ENCODE data around the gene RBMS1.

Gene RBMS1

DNA sequence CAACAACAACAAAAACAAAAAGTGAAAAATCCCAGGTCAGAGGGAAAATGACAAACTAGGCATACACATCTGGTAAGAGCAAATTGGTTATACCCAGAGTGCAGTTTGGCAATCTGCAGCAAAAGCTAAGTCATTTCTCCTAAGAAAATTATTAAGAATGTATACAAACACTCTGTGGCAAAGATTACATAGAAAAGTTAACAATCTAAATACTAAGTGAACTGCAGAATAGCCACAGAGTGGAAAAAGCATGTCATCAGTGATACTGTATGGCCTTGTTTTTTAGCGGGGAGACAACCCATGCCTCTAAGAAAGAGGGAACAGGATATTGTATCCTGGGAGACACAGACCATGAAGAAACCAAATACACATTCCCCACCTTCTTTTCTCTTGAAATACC, 157.5 kb downstream of the RBMS1 start:
- FAIRE-seq (no peak), DNase-seq (ENCODE audit: low spot score) (no peak)

DNA sequence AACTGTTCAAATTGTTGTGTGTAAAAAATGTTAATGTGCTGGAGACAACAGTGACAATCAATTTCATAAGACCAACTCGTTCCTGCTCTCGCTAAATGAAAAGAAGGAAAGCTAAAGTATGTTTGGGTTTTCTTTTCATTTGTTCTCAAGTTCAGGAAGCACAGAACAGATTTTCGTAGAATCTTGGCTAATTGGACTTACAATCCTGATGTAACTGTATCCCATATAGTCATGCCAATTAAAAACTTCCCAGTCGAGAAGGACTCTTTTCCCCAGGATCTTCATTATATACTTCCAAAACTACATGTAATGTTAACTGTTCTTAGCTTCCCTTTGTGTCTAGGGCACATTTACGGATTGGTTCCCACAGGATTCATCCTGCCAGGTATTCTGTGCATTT, 158.2 kb downstream of the RBMS1 start:
- FAIRE-seq: no peak
- no peak for DNase-seq (ENCODE audit: low spot score)

- DNase-seq (ENCODE audit: low spot score) (no peak), FAIRE-seq (no peak)
Measured at GRCh38 chr2:160334028-160334741, 159.4 kb downstream of the RBMS1 start.

- FAIRE-seq (no peak), DNase-seq (ENCODE audit: low spot score) (no peak)
Measured at GRCh38 chr2:160333324-160334027, 160.1 kb downstream of the RBMS1 start.

GRCh38 chr2:160332318-160332717, 161.3 kb downstream of the RBMS1 start:
- FAIRE-seq: no peak

GRCh38 chr2:160331258-160332025, 162.2 kb downstream of the RBMS1 start:
- DNase-seq (ENCODE audit: low spot score): no peak
- no peak for FAIRE-seq

More at GRCh38 chr2:160332318-160332717, 161.3 kb downstream of the RBMS1 start:
- no peak for DNase-seq (ENCODE audit: low spot score)

DNA sequence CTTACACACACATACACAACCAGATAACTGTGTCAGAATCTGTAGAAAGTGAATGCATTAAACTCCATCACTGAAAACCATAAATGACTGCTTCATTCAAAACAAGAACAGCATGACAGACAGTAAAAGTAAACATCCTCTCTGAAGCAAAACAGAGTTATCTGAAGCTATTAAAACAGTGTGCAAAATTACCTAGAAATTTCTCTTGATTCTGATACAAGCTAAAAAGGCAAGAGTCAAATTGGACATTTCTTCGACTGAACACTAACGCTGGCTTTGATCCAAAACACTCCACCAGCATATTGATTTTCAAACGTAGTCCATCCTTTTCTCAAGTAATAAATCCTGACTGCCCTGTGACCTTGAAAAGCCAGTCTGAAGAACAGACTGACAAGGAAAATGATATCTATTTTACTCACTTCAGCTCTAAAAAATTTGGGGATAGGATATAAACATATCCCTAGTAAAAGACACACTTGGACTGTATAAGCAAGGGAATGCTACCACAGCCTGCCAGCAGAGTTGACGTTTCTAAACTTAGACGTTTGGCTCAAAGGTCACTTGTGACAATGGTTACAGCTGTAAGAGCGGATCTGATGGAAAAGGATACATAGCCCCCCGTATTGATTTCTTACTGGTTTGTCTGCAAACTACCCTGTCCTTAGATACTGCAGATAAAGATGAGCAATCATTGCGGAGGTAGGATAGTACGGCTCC, 164.6 kb downstream of the RBMS1 start:
- no peak for FAIRE-seq

GRCh38 chr2:160326786-160327185, 166.8 kb downstream of the RBMS1 start:
- DNase-seq (ENCODE audit: low spot score) (no peak), FAIRE-seq (no peak)

More for the DNA sequence above, 164.6 kb downstream of the RBMS1 start:
- DNase-seq (ENCODE audit: low spot score): no peak

- FAIRE-seq (no peak), DNase-seq (ENCODE audit: low spot score) (no peak)
Measured at GRCh38 chr2:160325418-160325817, 168.2 kb downstream of the RBMS1 start.

DNA sequence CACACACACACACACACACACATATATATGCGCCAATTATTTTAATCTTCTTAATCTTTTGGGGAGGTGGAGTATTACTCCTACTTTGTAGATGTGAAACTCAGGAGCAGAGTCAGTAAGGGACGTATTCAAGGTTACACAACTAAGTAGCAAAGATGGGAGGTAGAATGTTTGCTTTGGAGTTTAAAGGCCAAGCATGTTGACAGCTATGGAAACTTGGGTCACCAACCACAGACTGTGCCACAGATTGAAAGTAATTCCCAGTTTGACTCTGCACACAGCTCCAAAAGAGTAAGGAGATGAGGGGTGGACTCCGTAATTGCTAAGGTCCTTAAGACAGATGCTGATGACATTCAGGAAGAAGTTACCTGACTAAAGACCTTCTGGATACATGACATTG, 168.7 kb downstream of the RBMS1 start:
- DNase-seq (ENCODE audit: low spot score): no peak
- no peak for FAIRE-seq

DNA sequence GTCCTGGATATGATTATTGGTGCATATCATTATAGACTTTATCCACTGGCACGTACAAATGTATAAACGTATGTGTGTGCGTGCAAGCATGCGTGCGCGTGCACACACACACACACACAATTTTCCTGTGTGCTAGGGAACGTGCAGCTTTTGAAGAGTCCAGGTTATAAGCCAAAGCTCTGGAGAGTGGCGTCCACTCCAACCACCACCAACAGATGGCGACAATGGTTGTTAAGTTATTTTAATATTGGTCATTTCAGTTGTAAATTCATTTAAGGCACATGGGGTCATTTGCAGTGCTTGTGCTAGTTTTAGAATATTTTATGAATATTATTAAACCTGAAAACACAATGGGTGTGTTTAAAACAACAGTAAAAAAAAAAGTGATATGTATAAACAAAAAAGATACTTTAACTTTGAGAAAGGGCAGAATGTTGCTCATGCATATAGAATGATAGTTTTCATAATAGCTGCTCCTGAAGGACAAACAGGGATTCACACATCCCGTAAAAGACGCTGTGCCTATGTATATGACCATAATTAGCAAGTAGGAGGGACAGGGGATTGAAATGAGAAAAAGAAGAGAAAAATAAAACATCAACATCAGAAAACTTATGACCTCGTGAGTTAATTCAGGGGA, 169.3 kb downstream of the RBMS1 start:
- FAIRE-seq (no peak), DNase-seq (ENCODE audit: low spot score) (peak; percentile 54)

- FAIRE-seq (no peak), DNase-seq (ENCODE audit: low spot score) (no peak)
Measured at GRCh38 chr2:160322320-160322719, 171.3 kb downstream of the RBMS1 start.

DNA sequence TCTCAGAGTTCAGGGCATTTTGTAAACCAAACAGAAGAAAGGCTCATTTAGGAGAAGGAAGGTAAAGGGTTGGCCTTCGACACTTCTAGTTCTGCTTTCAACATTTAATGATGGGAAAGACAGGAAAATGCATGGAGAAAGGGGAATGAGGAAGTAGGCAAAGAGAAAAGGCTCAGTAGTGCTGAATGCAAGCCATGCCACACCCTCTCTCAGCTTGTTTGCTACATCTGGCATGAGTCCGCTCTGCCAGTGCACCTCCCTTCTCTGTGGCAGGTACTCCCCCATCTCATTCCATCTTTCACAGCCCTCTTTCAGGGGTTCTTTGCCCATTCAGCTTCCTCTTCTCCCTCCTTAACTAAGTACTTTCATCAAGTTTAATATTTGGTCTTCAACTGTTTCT, 172.6 kb downstream of the RBMS1 start:
- DNase-seq (ENCODE audit: low spot score): no peak
- no peak for FAIRE-seq

DNA sequence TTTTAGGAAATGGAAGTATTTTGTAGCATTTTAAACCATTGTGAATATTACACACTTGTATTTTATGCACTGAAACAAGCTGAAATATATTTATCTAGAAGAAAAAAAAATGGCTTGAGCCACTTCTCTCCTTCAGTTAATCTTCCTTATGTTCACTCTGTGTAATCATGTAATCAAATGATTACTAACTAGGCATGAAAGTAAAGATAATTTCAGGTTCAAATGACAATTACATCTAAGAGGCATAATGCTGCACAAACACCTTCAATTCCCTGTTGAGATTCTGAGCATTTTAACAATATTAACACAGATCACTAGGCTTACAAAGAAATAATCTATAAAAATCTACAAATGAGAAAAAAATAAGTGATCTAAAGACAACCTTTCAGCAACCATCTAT, 173.9 kb downstream of the RBMS1 start:
- DNase-seq (ENCODE audit: low spot score): no peak
- no peak for FAIRE-seq

GRCh38 chr2:160318218-160318617, 175.4 kb downstream of the RBMS1 start:
- DNase-seq (ENCODE audit: low spot score): no peak
- no peak for FAIRE-seq

GRCh38 chr2:160317181-160318099, 176.2 kb downstream of the RBMS1 start:
- no peak for DNase-seq (ENCODE audit: low spot score)
- FAIRE-seq: no peak

DNA sequence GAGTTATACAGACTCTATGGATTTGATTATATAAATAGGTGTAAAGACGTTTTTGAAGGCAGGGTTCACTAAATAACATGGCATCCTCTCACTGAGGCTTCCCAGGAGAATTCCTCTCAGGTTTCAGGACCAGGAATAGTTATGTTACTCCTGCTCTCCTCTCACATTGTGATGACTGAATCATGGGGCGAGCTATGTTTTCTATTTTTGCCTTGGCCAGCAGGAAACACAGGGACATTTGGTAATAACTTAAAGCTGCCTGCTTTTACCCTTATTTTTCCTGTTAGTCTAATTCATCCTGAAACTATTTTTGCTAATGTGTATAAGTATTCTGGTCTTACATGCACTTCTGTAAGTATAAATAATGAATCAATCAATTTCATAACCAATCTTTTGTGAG, 178.3 kb downstream of the RBMS1 start:
- no peak for FAIRE-seq
- DNase-seq (ENCODE audit: low spot score): no peak

GRCh38 chr2:160310118-160310828, 183.3 kb downstream of the RBMS1 start:
- FAIRE-seq (no peak), DNase-seq (ENCODE audit: low spot score) (no peak)

GRCh38 chr2:160309585-160309984, 184.0 kb downstream of the RBMS1 start:
- FAIRE-seq (no peak), DNase-seq (ENCODE audit: low spot score) (no peak)
